ENCODE data around the gene DCTN1. TPM values are rescaled to one million over a fixed set of nuclear protein-coding genes. Genes with fewer than 3 reads are reported as not detected.
A peak's percentile ranks its signal among the peaks of the same experiment; 100 is the strongest.
"Not testable (repeated sequence)": the region's sequence is repeated elsewhere in the genome, so short reads cannot be mapped to it uniquely, and the experiment has no call there.

DCTN1 gene
- 97.1 TPM for total RNA-seq
- long read RNA-seq, full-length matches to known transcripts = 38 of 101 reads
- long read RNA-seq, partial matches to known transcripts = 54 of 101 reads
- long read RNA-seq, other reads (novel, unspliced or antisense) = 9 of 101 reads

DNA sequence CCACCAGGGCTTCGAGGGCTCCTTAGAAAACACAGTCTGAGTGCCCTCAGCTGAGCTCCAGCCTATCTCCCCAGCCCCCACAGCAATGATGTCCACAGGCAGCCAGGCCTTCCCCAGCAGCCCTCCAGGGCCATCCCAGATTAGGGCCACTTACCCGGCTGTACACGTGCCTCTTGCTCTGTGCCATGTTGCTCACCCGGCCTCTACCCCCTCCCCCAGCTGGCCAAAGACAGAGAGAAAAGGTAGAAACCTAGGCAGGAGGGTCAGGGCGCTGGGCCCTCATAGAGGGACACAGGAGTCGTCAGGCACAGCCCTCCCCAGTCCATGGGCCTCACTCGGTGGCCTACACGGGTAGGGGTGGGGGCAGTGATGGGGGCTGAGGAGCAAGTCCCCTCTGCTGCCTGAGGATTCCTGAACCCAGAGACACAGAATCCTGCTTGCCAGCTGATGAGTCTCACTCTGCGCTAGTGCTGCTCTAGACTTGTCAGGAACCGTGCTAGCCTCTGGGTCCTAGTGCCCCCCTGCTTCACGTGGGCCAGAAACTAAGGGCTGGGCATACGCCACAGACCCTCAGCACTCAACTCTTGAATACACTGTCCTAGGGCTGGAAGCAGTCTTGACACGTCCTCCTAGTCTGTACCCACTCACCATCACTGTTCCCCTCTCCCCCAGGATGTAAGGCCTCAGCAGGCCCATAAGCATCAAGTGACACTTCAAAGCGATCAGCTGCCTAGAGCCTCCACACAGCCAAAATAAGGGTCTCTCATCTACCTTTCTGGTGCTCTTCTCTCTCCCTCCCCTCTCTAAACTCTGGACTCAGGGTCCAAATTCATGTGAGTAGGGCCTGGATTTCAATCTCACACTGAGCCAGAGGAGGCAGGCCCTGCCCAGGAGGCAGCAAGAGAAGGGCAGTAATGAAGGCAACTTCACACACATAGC, at the start of gene DCTN1:
DCTN1 (minus strand) TSS at position 461 of the 939 bp plus-strand sequence; CDS start at position 187, 274 bp downstream.
- DNase-seq (ENCODE audit: low spot score) = no peak

DNA sequence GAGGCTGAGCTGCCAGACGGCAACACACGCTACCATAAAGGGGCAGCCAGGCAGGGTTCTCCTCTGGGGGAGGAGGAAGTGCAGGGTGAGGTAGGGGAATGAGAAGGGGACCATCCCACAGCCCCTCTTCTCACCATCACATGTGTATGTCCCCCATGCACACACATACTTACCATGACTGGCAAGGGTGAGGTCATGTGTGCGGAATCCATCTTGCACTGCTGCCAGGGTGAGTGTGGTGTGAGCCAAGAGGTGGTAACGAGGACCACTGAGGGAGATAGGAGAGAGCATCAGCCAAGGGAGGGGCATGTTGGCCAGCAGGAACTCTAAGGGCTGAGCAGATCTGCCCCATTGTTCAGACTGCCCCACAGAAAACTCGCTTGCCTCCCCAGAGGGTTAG, 48.6 kb upstream of the DCTN1 start:
- DNase-seq (ENCODE audit: low spot score) = no peak

DNA sequence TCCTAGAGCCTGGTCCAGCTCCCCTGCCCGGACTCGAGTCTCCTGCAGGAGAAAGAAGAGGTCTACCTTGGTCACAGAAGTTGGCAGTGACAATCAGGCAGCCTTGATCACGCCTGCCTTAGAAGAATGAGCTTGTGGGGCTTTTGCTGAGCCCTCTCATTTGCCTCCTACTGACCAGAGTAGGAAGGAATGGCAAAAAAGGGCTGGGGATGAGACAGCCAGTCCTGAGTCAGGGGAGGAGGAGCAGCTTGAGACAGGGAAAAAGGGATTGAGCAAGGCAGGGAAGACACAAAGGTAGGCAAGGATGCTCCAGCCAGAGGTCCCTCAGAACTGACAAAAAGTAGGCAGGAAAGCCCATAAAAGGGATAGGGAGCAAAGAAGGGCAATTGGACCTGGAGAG, 47.4 kb upstream of the DCTN1 start:
- DNase-seq (ENCODE audit: low spot score) = no peak

DNA sequence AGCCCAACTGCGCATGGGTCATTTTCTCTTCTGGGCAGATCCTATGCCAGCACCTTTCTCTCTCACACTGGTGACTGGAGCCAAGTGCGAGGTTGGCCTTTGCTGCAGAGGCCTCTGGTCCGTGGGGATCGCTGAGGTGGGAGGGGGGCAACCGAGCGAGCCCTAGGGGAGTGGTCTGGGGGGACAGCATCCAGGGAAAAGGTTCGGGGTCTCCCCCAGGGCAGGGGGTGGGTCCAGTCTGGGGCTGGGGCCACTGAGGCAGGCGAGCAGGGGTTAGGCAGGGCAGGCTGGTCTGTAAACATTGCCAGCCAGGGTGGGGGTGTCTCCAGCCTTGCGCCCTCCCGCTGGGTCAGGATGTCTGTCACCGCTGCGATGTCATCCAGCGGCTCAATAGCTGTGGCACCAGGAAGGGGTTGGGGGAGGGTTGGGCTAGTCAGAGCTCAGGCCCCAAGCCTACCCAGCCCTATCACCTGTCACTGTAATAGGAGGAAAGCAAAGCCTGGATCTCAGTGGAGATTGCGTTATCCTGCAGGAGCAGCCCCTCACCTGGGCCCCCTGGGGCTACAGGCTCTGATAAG, 46.2 kb upstream of the DCTN1 start:
- DNase-seq (ENCODE audit: low spot score) = no peak

DNA sequence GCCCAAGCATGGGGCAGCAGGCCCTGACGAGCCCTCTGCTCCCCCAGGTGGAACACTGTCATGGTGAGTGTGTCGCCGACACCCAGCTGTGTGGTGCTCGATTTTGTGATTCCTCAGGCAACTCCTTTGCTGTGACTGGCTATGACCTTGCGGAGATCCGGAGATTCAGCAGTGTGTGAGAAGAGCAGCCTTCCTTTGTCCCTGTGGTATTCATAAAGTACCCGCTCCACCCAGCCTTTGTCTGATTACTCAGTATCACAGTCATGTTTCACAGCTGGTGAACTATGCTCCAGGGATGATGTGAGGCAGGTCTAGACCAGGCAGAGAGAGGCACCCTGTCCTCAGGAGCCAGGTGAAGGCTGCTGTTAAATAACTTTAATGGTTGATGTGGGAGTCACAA, 45.4 kb upstream of the DCTN1 start:
- DNase-seq (ENCODE audit: low spot score) = no peak

DNA sequence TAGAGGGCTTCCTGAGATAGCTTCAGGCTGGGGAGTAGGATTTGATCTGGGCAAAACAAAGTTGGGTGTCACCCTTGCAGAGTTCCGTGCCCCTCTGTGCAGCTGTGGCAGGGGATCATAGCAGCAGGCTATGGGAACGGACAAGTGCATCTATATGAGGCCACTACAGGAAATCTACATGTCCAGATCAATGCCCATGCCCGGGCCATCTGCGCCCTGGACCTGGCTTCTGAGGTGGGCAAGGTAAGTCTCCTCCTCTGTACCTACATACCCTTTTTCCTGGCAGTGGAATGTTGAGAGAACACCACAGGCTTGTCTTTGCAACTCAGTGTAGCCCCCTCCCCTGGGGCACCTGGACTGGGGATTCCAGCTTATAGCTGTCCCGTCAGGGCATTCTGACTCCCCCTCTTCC, 44.9 kb upstream of the DCTN1 start:
- no peak for DNase-seq (ENCODE audit: low spot score)

DNA sequence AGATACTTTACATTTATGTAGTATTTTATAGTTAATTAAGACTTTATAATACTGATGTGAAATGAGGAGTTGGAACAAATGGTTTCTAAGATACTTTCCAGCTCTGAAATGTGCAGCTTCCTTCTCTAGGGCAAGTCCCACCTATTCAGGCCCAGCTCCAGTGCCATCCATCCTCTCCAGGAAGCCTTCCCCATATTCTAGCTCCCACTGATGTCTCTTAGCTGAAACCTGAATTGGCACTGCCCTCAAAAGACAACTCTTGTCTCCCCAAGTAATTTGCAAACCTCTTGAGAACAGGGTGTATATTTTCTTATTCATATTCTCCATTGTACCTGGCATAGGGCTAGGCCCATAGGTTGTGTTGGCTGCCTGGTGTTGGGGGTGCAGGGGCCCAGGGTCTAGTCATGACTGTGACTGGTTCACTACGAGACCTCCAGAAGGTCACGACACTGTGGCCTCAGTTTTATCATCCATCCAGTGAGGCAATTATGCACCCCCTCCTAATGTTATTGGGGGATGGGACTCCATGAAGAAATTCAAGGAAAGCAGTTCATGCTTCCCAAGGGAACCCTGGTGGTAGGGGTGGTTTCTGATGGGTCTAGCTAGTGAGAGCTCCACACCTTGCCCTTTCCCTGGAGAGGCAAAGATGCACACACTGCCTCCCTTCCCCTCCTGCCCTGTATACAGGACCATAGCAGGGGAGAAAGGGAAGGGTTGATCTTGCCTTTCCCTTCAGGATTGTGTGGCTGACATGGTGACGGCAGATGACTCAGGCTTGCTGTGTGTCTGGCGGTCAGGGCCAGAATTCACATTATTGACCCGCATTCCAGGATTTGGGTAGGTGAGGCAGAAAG, 44.3 kb upstream of the DCTN1 start:
- DNase-seq (ENCODE audit: low spot score) = no peak

DNA sequence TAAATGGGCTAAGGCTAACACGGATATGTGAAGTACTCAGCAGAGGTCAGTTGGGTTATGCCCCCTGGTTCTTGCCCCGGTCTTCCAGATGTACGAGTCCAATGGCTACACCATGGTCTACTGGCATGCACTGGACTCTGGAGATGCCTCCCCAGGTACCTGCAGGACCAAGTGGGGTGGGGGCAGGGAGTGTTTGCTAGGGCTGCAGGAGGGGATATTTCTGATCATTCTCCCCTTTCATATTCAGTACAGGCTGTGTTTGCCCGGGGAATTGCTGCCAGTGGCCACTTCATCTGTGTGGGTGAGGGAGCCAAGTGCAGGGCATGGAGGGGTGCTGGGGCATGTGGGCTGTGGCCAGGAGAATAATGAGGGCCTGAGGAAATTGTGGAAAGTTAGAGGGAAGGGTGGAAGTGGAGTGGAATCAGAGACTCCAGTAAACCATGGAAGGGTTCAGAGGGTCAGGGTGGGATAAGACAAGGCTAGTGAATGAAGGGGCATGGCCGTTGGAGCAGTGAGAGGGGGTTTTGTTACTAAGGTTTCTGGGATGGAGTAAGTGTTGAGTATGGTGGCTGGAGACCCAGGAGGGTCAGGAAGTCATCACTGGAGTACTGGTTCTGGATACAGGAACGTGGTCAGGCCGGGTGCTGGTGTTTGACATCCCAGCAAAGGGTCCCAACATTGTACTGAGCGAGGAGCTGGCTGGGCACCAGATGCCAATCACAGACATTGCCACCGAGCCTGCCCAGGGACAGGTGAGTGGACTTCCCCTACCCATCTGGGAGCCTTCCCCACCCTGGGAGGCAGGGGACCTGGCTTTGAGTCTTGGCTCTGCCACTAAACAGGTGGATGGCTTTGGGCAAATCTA, 43.4 kb upstream of the DCTN1 start:
- DNase-seq (ENCODE audit: low spot score) = no peak

DNA sequence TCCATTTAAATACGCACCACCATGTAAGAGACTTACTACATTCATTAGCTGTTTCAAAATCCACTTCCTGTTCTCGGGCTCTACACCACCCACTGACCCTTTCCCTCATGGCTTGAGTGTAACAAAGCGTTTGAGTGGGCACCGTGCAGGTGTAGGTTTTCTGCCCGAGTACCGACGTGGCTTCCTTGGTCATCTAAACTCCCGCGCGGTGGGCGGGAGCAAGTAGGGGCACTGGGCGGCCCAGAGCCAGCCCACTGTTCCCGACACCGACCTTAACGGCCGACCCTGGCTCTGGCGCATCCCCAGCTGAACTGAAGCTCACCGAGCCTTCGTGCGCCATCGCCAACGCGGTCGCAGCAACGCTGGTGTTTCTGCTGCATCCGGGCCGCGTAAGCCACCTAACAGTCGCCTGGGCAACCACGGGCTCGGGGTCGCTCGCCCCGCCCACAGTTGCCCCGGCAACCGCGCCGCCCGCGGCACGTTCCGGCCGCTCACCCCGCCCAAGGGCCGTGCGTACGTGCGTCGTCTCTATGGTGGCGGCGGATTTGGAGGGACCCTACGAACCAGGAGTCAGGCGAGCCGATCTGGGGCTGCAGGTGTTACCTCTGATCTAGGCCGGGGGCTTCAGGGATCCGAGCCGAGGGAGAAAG, 41.2 kb upstream of the DCTN1 start, which contains the start of the genes C2orf81 and WDR54:
C2orf81 (minus strand) TSS at position 399 of the 650 bp plus-strand sequence; CDS start at position 340, 59 bp downstream.
WDR54 (plus strand) TSS at position 510 of the 650 bp plus-strand sequence. CDS start 424 bp downstream, outside the sequence.
- DNase-seq (ENCODE audit: low spot score) = peak; percentile 94

DNA sequence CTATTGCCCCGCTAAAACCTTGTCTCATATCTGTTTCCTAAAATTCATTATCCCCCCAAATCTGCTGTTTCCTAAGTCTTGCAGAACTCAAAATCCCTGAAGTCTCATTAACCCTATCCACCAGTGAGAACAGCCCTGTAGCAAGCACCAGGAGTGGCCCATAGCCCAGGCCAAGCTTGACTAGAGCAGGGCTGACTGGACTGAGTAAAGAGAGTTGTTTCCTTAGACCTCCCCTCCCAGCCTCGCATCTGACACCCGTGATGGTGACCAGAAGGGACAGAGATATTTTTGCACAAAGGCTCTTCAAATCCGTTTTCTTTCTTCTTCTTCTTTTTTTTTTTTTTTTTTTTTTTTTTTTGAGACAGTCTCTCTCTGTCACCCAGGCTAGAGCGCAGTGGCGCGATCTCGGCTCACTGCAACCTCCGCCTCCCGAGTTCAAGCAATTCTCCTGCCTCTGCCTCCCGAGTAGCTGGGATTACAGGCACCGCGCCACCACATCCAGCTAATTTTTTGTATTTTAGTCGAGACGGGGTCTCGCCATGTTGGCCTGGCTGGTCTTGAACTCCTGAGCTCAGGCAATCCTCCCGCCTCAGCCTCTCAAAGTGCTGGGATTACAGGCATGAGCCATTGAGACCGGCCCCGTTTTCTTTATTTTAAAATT, 40.5 kb upstream of the DCTN1 start:
- not testable (repeated sequence) for DNase-seq (ENCODE audit: low spot score)

DNA sequence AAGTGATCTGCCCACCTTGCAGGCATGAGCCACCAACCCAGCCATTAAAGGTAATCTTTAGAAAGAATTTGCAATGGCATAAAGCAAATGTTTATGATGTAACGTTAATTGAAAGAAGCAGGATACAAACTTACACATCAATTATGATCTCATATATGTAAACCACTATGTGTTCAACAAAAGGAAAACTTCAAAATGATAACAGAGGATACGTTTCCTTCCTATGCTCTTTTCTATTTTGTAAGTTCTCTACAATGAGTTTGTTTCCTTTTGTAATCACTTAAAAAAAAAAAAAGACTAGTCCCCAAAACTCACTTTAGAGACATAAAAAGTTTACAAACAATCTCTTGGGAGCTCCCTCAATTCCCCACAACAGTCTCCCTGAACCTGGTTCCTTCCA, 39.9 kb upstream of the DCTN1 start:
- DNase-seq (ENCODE audit: low spot score) = no peak

DNA sequence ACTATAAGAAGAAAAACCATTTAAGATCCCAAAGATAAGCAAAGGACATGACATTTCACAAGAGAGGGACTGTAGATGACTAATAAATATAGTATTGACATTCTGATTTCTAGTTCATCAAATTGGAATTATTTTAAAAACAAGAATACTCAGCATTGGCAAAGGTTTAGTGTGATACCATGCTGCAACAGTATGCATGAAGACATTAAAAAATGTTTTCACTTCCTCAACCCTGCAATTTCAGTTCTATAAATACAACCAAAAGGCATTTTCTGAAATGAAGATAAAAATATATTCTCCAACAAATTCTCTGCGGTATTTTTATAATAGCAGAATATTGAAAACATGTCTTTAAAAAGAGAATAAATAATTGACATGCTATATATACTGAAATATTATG, 39.2 kb upstream of the DCTN1 start:
- no peak for DNase-seq (ENCODE audit: low spot score)

DNA sequence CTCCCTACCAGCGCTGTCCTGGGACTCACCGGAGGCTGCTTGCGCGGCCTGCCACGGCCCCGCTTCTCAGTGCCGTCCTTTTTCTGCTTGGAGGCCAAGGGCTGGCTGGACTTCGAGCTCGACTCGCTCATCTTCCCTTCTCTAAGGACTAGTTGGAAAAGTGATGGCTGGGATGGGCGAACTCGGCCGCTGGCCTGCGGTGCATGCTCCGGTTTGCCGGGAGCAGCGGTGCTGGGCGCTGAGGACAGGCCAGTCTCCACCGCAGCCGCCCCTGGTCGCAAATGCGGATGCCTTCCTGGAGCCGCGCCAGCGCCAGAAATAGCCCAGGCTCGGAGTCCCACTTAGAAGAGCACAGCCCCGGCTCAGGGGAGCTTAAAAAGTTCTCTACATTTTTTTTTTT, 38.2 kb upstream of the DCTN1 start:
- no peak for DNase-seq (ENCODE audit: low spot score)

DNA sequence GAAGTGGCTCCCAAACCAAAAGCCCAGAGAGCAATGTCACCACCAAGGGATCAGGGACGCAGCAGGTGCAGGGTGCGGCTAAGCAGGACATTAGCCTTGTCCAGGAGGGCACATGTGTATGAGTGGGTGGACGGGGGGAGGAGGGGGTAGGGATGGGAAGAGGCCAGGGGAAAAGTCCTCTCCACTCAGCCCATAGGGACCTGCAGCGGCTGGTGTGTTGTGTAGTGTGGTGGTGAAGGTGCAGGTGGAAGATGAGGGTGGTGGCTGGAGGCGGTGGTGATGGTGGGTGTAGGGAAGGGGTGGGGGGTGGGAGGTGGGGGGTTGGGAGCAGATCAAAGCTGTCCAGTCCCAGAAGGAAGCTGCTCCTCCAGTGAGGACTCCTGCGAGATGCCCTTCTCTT, 37.7 kb upstream of the DCTN1 start:
- DNase-seq (ENCODE audit: low spot score) = no peak

DNA sequence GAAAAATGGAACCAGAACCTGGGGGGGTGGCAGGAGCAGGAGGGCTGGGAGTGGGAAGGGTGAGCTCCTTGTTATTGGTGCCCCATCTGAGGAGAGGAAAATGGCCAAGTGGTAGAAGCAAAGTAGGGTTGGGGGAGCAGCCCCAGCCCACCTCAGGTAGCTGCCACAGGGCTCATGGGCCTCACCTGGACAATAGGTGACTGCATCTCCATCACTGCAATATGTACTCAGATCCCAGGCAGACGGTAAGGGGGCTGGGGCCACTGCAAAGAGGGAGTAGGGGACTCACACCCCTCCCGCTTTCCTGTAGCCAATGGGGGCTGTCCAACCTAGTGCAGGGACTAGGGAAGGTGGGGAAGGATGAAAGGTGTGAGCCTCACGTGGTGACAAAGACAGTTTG, 37.1 kb upstream of the DCTN1 start:
- DNase-seq (ENCODE audit: low spot score) = no peak

DNA sequence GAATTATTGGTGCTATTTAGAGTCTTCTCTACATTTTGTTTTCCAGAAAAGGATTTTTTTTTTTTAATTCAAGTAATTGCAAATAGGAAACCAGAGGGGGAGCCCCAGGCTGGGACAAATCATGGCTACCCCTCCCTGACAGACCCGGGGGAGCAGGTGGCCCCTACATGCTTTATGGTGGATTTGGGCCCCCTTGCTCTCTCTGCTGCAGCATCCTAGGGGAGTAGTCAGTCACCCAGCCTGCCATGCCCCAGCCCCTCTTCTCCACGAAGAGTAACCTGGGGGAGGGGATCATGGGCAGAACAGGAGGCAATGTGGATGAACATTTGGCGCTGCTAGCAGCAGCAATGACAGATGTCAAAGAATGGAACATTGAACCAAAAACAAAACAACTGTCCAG, 36.7 kb upstream of the DCTN1 start:
- no peak for DNase-seq (ENCODE audit: low spot score)

DNA sequence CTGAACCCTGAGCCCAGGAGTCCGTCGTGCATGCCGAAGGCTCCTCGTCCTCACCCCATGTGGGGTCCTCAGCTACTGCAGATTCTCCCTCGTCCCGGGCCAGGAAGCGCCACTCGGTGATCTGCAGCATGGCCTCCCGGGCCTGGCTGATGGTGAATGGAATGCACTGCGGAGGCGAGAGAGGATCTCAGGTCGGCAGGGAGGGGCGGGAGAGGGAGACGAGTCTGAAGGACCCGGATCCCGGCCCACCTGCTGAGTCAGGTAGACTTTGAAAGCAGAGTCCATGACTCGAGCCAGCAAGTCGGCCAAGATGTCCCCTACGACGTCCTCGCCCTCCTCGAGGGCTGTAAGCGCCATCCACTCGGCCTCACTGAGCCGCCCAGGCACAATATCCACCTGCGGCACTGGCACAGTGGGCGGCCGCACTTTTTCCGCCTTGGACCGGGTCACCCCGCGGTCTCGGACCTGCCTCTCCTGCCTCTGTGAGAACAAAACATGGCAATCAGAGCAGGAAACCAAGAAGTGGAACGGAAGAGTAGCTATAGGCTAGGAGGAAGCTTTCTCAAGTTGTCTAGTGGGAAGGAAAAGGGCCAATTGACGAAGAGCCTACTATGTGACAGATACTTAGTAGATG, 35.8 kb upstream of the DCTN1 start:
- no peak for DNase-seq (ENCODE audit: low spot score)

DNA sequence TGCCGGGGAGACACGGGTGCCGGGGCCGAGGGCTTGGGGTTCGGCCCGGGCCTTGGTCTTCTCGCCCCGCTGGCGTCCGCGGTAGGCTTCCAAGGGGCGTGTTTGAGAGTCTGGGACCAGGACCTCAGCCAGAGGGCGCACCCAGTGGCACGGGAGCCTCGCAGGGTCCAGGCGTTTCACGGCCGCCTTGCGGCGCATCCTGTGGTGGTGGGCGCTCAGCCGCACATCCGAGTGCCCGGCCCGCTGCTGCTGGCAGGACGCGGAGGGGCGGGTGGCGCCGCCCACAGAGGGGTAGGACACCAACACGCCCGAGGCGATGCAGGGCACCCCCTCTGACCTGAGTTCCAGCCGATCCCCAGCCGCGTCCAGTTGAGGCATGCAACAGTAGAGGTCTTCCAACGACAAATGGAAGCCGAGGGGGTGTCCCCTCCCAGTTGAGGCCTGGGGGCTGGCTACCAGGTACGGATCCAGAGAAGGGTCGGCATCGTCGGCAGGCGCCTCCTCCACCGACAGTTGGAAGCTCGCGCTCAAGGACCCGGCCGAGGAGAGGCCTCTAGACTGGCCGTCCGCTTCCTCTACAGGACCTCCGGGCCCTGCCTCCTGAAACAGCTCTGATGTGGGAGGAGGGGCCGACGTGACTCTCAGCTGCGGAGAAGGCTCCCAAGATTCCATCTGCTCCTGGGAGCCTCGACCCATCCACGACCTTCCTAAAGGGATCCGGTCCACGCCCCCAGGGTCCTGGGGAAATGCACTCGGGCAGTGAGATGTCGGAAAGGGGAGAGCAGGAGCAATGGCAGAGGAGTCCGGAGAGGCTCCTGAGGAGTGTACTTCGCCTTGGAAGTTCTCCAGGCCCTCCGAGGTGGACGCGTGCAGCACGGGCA, 35.0 kb upstream of the DCTN1 start:
- DNase-seq (ENCODE audit: low spot score) = no peak
